RWPE2 (cell line): ENCODE measurements around the gene ACTL8.

Experiments
- ATAC-seq: fragments of 200-7000 bp; cut with Tn5 transposase; 3 replicates; pipeline ENCODE4 v1.9.1; 2021; ENCODE audit warnings: low read depth
- DNase-seq: peaks from one replicate; pipeline ENCODE4 v3.0.0-alpha.2; 2020; ENCODE audit warnings: low spot score
- H3K27ac ChIP-seq: fragments of 450-650 bp; 2 replicates; pipeline ENCODE4 v1.5.1; 2017; ENCODE audit warnings: mild to moderate bottlenecking; ENCODE audit not compliant: poor library complexity, severe bottlenecking
- H3K27me3 ChIP-seq: fragments of 250-450 bp; sonication (Bioruptor Pico); 2 replicates; pipeline ENCODE4 v1.5.1; 2021; ENCODE audit warnings: mild to moderate bottlenecking, moderate library complexity; ENCODE audit not compliant: insufficient read depth, poor library complexity, severe bottlenecking
- H3K36me3 ChIP-seq: fragments of 250-450 bp; sonication (Bioruptor Pico); 2 replicates; pipeline ENCODE4 v1.5.1; 2020; ENCODE audit warnings: low read depth, mild to moderate bottlenecking, moderate library complexity
- H3K4me1 ChIP-seq: fragments of 250-450 bp; sonication (Bioruptor Pico); 2 replicates; pipeline ENCODE4 v1.5.1; 2021; ENCODE audit warnings: mild to moderate bottlenecking, moderate library complexity; ENCODE audit not compliant: insufficient read depth, poor library complexity, severe bottlenecking
- H3K4me3 ChIP-seq: fragments of 250-450 bp; sonication (Bioruptor Pico); 2 replicates; pipeline ENCODE4 v1.5.1; 2021; ENCODE audit warnings: mild to moderate bottlenecking, moderate library complexity; ENCODE audit not compliant: severe bottlenecking
- H3K9me3 ChIP-seq: fragments of 250-450 bp; sonication (Bioruptor Pico); 2 replicates; pipeline ENCODE4 v1.5.1; 2021; ENCODE audit warnings: mild to moderate bottlenecking, moderate library complexity; ENCODE audit not compliant: severe bottlenecking
- CTCF ChIP-seq: fragments of 450-650 bp; IDR thresholded peaks from one replicate; pipeline ENCODE4 v1.5.1; 2017; ENCODE audit warnings: mild to moderate bottlenecking, moderate library complexity; ENCODE audit not compliant: poor library complexity, severe bottlenecking

ACTL8 gene

GRCh38 chr1:17875882-17876280, 120.7 kb downstream of the ACTL8 start:
- no peaks in the 10 kb centered on the region for H3K9me3 ChIP-seq
- TF ChIP-seq CTCF = no peak
- no peaks in the 10 kb centered on the region for H3K27me3 ChIP-seq
- no peak overlapping the region for H3K4me3 ChIP-seq
- peaks cover 31% of the 10 kb centered on the region for H3K4me1 ChIP-seq
- DNase-seq = peak; percentile 16
- no peaks in the 10 kb centered on the region for H3K36me3 ChIP-seq
- peak overlapping the region; percentile 91 for H3K27ac ChIP-seq
- ATAC-seq = no peak
